ENCODE data around the gene SMIM20.

DNA sequence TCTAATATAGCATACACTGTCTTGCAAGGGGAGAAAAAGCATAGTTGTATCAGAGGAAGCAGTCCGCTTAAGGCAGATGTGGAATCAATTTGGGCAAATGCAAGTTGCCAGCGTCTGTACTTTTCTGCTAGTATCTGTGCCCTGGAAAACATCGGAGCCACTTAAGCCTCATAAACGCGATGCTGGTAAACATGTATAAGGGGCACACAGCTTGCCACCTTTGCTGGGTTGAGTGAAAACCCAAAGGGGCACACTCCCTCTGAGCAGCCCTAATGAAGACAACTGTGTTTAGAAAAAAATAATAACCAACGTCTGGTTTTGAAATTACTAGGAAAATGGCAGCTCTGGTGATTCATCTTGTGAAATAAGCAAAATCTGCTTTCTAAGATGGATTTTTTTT is 24.3 kb downstream of the SMIM20 start:
- TF ChIP-seq, protein P1, sequence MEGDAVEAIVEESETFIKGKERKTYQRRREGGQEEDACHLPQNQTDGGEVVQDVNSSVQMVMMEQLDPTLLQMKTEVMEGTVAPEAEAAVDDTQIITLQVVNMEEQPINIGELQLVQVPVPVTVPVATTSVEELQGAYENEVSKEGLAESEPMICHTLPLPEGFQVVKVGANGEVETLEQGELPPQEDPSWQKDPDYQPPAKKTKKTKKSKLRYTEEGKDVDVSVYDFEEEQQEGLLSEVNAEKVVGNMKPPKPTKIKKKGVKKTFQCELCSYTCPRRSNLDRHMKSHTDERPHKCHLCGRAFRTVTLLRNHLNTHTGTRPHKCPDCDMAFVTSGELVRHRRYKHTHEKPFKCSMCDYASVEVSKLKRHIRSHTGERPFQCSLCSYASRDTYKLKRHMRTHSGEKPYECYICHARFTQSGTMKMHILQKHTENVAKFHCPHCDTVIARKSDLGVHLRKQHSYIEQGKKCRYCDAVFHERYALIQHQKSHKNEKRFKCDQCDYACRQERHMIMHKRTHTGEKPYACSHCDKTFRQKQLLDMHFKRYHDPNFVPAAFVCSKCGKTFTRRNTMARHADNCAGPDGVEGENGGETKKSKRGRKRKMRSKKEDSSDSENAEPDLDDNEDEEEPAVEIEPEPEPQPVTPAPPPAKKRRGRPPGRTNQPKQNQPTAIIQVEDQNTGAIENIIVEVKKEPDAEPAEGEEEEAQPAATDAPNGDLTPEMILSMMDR (IDR thresholded peaks at IDR 0.05; ENCODE audit: poor library complexity, severe bottlenecking), result no peak
- no peak for TF ChIP-seq MXI1 (conservative IDR thresholded peaks at IDR 0.05; ENCODE audit: poor library complexity, severe bottlenecking)
